Left ventricle myocardium inferior (tissue), 1 donor: Measurements from ENCODE around the gene ARHGAP4. TPM values are rescaled to one million over a fixed set of nuclear protein-coding genes. Genes with fewer than 3 reads are reported as not detected.

Source experiments
- DNase-seq: peaks from one replicate; pipeline ENCODE4 v3.0.0-alpha.2; 2020
- H3K27ac ChIP-seq: fragments of 200-600 bp; replicated peaks from 2 replicates; pipeline ENCODE4 v1.8.0; 2021
- H3K27me3 ChIP-seq: fragments of 200-600 bp; 2 replicates; pipeline ENCODE4 v1.8.0; 2021; ENCODE audit warnings: low read depth
- H3K36me3 ChIP-seq: fragments of 200-600 bp; 2 replicates; pipeline ENCODE4 v1.8.0; 2021
- H3K4me1 ChIP-seq: fragments of 200-600 bp; 2 replicates; pipeline ENCODE4 v1.8.0; 2021
- H3K4me3 ChIP-seq: fragments of 200-600 bp; 2 replicates; pipeline ENCODE4 v1.8.0; 2021; ENCODE audit warnings: mild to moderate bottlenecking, moderate library complexity
- H3K9me3 ChIP-seq: fragments of 200-600 bp; replicated peaks from 2 replicates; pipeline ENCODE4 v1.8.0; 2021
- intact Hi-C: fragments of 100-400 bp; cut with micrococcal nuclease; formaldehyde crosslinking; loops from one replicate; pipeline ENCODE4 v1.11.0; 2022
- total RNA-seq: library from RNA; stranded (reverse); fragmentation: NEBNext Ultra II Directional; extraction: Animal tissue kit (Norgen Biotek cat#: 25700); gene quantifications from one replicate; pipeline ENCODE4 v1.2.1, GENCODE V29; 2021
- TF ChIP-seq, protein P1 (sequence below): fragments of 200-600 bp; IDR thresholded peaks from 2 replicates; pipeline ENCODE4 v1.8.0; 2021; ENCODE audit warnings: antibody characterized with exemption, mild to moderate bottlenecking, borderline replicate concordance
- donor health status: DM: no; HTN: yes; CAD: no; lungs with severe emphysema.

The ARHGAP4 gene
- total RNA-seq, 1 donor from 2014 or later: 10.0 TPM

DNA sequence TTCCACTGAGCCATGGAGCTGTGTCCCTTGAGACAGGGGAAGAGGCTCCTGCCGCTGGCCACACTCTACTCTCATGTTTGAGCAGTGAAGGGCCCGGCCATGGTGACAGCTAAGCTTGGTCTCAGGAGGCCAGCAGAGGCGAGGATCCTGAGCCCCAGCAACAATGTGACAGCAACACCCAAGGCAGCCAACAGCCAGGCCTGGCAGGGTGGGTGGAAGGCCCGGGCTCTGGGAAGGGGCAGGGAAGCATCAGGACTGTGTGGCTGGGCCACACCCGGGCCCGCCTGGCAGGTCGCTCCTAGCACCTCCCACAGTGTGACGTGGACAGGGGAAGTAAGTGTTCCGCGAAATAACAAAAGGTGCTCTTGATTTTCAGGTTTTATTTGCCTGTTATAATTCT lies 64.9 kb downstream of the ARHGAP4 start:
- no peak for DNase-seq
- H3K36me3 ChIP-seq: no peaks in the 10 kb centered on the region
- TF ChIP-seq, protein P1, sequence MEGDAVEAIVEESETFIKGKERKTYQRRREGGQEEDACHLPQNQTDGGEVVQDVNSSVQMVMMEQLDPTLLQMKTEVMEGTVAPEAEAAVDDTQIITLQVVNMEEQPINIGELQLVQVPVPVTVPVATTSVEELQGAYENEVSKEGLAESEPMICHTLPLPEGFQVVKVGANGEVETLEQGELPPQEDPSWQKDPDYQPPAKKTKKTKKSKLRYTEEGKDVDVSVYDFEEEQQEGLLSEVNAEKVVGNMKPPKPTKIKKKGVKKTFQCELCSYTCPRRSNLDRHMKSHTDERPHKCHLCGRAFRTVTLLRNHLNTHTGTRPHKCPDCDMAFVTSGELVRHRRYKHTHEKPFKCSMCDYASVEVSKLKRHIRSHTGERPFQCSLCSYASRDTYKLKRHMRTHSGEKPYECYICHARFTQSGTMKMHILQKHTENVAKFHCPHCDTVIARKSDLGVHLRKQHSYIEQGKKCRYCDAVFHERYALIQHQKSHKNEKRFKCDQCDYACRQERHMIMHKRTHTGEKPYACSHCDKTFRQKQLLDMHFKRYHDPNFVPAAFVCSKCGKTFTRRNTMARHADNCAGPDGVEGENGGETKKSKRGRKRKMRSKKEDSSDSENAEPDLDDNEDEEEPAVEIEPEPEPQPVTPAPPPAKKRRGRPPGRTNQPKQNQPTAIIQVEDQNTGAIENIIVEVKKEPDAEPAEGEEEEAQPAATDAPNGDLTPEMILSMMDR: no peak
- no peaks in the 10 kb centered on the region for H3K4me1 ChIP-seq
- no peak overlapping the region for H3K27ac ChIP-seq
- no peak overlapping the region for H3K4me3 ChIP-seq
- H3K27me3 ChIP-seq: peaks cover 18% of the 10 kb centered on the region
- intact Hi-C loops: no loop called here
- no peaks in the 10 kb centered on the region for H3K9me3 ChIP-seq

Other genes starting within 250 kb of the ARHGAP4 start
- gene SLC6A8, start 238.3 kb downstream of the ARHGAP4 start, total RNA-seq: 229 TPM
- gene BCAP31, start 201.9 kb downstream of the ARHGAP4 start, total RNA-seq: 80.8 TPM
- gene ABCD1, start 201.4 kb downstream of the ARHGAP4 start, total RNA-seq: 16.0 TPM
- gene PLXNB3, start 162.0 kb downstream of the ARHGAP4 start, total RNA-seq: 2.9 TPM
- 52.8 TPM for gene SRPK3, start 145.2 kb downstream of the ARHGAP4 start, total RNA-seq
- 72.5 TPM for gene IDH3G, start 131.9 kb downstream of the ARHGAP4 start, total RNA-seq
- 123 TPM for gene SSR4, start 131.6 kb downstream of the ARHGAP4 start, total RNA-seq
- gene PDZD4, start 95.7 kb downstream of the ARHGAP4 start, total RNA-seq: 4.5 TPM
- gene L1CAM, start 40.1 kb downstream of the ARHGAP4 start, total RNA-seq: 4.0 TPM
- 3.1 TPM for gene AVPR2, start 21.6 kb downstream of the ARHGAP4 start, total RNA-seq
- 67.1 TPM for gene NAA10, start 8.8 kb upstream of the ARHGAP4 start, total RNA-seq
- 7.5 TPM for gene RENBP, start 18.4 kb upstream of the ARHGAP4 start, total RNA-seq
- gene HCFC1, start 45.6 kb upstream of the ARHGAP4 start, total RNA-seq: 28.4 TPM
- 6.4 TPM for gene TMEM187, start 46.5 kb upstream of the ARHGAP4 start, total RNA-seq
- gene IRAK1, start 93.6 kb upstream of the ARHGAP4 start, total RNA-seq: 40.6 TPM
- gene MECP2, start 171.5 kb upstream of the ARHGAP4 start, total RNA-seq: 28.3 TPM
- not detected for gene OPN1LW, start 218.0 kb upstream of the ARHGAP4 start, total RNA-seq